Kasumi-1 (cell line): Measurements from ENCODE around the gene NCKAP1.

Experiments
- DNase-seq, 2 experiments: peaks; one replicate each; lab custom pipeline; 2025; lab: John Stamatoyannopoulos, UW

The NCKAP1 gene

GRCh38 chr2:182949052-182949451 is 89.2 kb downstream of the NCKAP1 start:
- DNase-seq, result no peak

- DNase-seq, result no peak
Measured at GRCh38 chr2:182946958-182947369, 91.3 kb downstream of the NCKAP1 start.

- no peak for DNase-seq
Measured at GRCh38 chr2:182943339-182943738, 94.9 kb downstream of the NCKAP1 start.

GRCh38 chr2:182942756-182943155 is 95.5 kb downstream of the NCKAP1 start:
- no peak for DNase-seq

GRCh38 chr2:182941919-182942318 is 96.3 kb downstream of the NCKAP1 start:
- no peak for DNase-seq

GRCh38 chr2:182941121-182941722 is 97.0 kb downstream of the NCKAP1 start:
- no peak for DNase-seq

GRCh38 chr2:182937870-182938269 is 100.4 kb downstream of the NCKAP1 start:
- DNase-seq, result no peak

- DNase-seq, result no peak
Measured at GRCh38 chr2:182933629-182934028, 104.6 kb downstream of the NCKAP1 start.

GRCh38 chr2:182929972-182930371 is 108.3 kb downstream of the NCKAP1 start:
- no peak for DNase-seq

- no peak for DNase-seq
Measured at GRCh38 chr2:182924306-182924705, 114.0 kb downstream of the NCKAP1 start.

- no peak for DNase-seq
Measured at GRCh38 chr2:182921234-182921633, 117.0 kb downstream of the NCKAP1 start.

GRCh38 chr2:182920631-182921056 is 117.6 kb downstream of the NCKAP1 start:
- DNase-seq, result no peak

- DNase-seq, result no peak
Measured at GRCh38 chr2:182920089-182920488, 118.2 kb downstream of the NCKAP1 start.

- DNase-seq, result no peak
Measured at GRCh38 chr2:182918961-182919652, 119.2 kb downstream of the NCKAP1 start.

GRCh38 chr2:182917924-182918323 is 120.3 kb downstream of the NCKAP1 start:
- DNase-seq, result no peak

GRCh38 chr2:182916417-182916816 is 121.8 kb downstream of the NCKAP1 start:
- no peak for DNase-seq

- no peak for DNase-seq
Measured at GRCh38 chr2:182915369-182916326, 122.6 kb downstream of the NCKAP1 start.

- no peak for DNase-seq
Measured at GRCh38 chr2:182914852-182915251, 123.4 kb downstream of the NCKAP1 start.

- no peak for DNase-seq
Measured at GRCh38 chr2:182913064-182913463, 125.2 kb downstream of the NCKAP1 start.

- DNase-seq, result no peak
Measured at GRCh38 chr2:182912518-182912915, 125.7 kb downstream of the NCKAP1 start.

- DNase-seq, result no peak
Measured at GRCh38 chr2:182911813-182912517, 126.3 kb downstream of the NCKAP1 start.

- DNase-seq, result no peak
Measured at GRCh38 chr2:182910965-182911364, 127.3 kb downstream of the NCKAP1 start.
